H1 (cell line): Measurements from ENCODE around the gene GNAT2.

Experiments
- ASH2L ChIP-seq: fragments of 200-600, 300-600 bp; sonication (generic); IDR thresholded peaks from one replicate; pipeline ENCODE4 v1.7.1; 2017; ENCODE audit warnings: low read length
- BRCA1 ChIP-seq: IDR thresholded peaks from 2 replicates; pipeline ENCODE4 v1.6.1; 2012; ENCODE audit warnings: low read depth, low read length, improper control_type of control experiment
- CHD2 ChIP-seq: IDR thresholded peaks from 2 replicates; pipeline ENCODE4 v1.6.1; 2012; ENCODE audit warnings: low read length, improper control_type of control experiment
- EP300 ChIP-seq, 2 experiments: IDR thresholded peaks; 1 replicate in 1 of 2; 2 replicates in 1 of 2; pipeline ENCODE4 v1.6.1; 2011 to 2012; ENCODE audit warnings: low read depth in 2 of 2, low read length in 2 of 2, mild to moderate bottlenecking in 2 of 2, borderline replicate concordance in 1 of 2, inconsistent platforms in 1 of 2, moderate library complexity in 1 of 2
- EZH2 ChIP-seq: fragments of 200-600 bp; sonication (generic); IDR thresholded peaks from 2 replicates; pipeline ENCODE4 v1.7.1; 2012; ENCODE audit warnings: low read depth, mild to moderate bottlenecking, moderate library complexity, low read length, inconsistent platforms; ENCODE audit not compliant: severe bottlenecking
- NRF1 ChIP-seq: IDR thresholded peaks from 2 replicates; pipeline ENCODE4 v1.6.1; 2011; ENCODE audit warnings: mild to moderate bottlenecking, low read depth, low read length, improper control_type of control experiment
- POLR2A ChIP-seq, 2 experiments: IDR thresholded peaks; 1 replicate in 1 of 2; 2 replicates in 1 of 2; pipeline ENCODE4 v1.6.1; 2011; ENCODE audit warnings: low read depth in 2 of 2, low read length in 2 of 2, mild to moderate bottlenecking in 2 of 2; ENCODE audit errors: control extremely low read depth in 1 of 2
- POLR2AphosphoS5 ChIP-seq: IDR thresholded peaks from 2 replicates; pipeline ENCODE4 v1.6.1; 2011; ENCODE audit warnings: low read depth, low read length
- SIN3A ChIP-seq, 2 experiments: IDR thresholded peaks in 1 of 2; conservative IDR thresholded peaks in 1 of 2; 2 replicates each; pipeline ENCODE4 v1.6.1; 2011 to 2012; ENCODE audit warnings: low read length in 2 of 2, improper control_type of control experiment in 1 of 2, low read depth in 1 of 2, mild to moderate bottlenecking in 1 of 2
- SIX5 ChIP-seq: IDR thresholded peaks from 2 replicates; pipeline ENCODE4 v1.6.1; 2011; ENCODE audit warnings: mild to moderate bottlenecking, low read depth, low read length
- SP1 ChIP-seq: IDR thresholded peaks from 2 replicates; pipeline ENCODE4 v1.6.1; 2011; ENCODE audit warnings: low read depth, low read length
- TAF1 ChIP-seq: IDR thresholded peaks from 2 replicates; pipeline ENCODE4 v1.6.1; 2011; ENCODE audit warnings: mild to moderate bottlenecking, low read depth, low read length
- TF ChIP-seq, protein P1 (sequence below), 3 experiments: IDR thresholded peaks; 1 replicate in 2 of 3; 2 replicates in 1 of 3; pipeline versions ENCODE4 v1.5.1 to v1.6.1; 2011; ENCODE audit warnings: low read length in 3 of 3, mild to moderate bottlenecking in 3 of 3, inconsistent platforms in 2 of 3, low read depth in 1 of 3, moderate library complexity in 1 of 3; ENCODE audit not compliant: insufficient read depth in 1 of 3; ENCODE audit errors: control extremely low read depth in 1 of 3
- TF ChIP-seq, protein P2 (sequence below): IDR thresholded peaks from 2 replicates; pipeline ENCODE4 v1.6.1; 2012; ENCODE audit warnings: inconsistent platforms

DNA sequence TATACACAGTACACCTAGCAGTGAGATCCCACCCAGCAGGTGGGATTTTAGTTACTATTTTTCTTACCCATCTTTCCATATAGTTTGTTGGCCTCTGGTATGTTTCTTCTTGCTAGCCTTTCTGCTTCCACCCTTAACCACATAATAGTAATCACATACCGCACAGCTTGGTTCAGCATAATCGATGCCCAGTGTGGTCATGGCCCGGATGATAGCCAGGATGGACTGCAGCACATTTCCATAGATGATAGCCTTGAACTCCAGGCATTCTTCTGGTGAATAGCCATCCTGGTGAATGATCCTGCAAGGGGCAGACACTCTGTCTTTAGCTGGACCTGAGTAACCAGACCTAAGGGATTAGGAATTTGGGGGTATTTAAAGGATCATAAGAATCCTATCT, 9.5 kb downstream of the GNAT2 start:
- TF ChIP-seq, protein P1, sequence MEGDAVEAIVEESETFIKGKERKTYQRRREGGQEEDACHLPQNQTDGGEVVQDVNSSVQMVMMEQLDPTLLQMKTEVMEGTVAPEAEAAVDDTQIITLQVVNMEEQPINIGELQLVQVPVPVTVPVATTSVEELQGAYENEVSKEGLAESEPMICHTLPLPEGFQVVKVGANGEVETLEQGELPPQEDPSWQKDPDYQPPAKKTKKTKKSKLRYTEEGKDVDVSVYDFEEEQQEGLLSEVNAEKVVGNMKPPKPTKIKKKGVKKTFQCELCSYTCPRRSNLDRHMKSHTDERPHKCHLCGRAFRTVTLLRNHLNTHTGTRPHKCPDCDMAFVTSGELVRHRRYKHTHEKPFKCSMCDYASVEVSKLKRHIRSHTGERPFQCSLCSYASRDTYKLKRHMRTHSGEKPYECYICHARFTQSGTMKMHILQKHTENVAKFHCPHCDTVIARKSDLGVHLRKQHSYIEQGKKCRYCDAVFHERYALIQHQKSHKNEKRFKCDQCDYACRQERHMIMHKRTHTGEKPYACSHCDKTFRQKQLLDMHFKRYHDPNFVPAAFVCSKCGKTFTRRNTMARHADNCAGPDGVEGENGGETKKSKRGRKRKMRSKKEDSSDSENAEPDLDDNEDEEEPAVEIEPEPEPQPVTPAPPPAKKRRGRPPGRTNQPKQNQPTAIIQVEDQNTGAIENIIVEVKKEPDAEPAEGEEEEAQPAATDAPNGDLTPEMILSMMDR (IDR thresholded peaks at IDR 0.05; ENCODE audit: control extremely low read depth in 1 of 3, insufficient read depth in 1 of 3, low read depth in 1 of 3, low read length in 3 of 3), result no peak
- TF ChIP-seq POLR2AphosphoS5 (no peak), NRF1 (no peak), POLR2A (IDR thresholded peaks at IDR 0.05; ENCODE audit: control extremely low read depth in 1 of 2, low read depth in 2 of 2, low read length in 2 of 2) (no peak), SIX5 (no peak), BRCA1 (no peak), EP300 (IDR thresholded peaks at IDR 0.05; ENCODE audit: borderline replicate concordance in 1 of 2, low read depth in 2 of 2, low read length in 2 of 2) (no peak), TAF1 (no peak), EZH2 (no peak), SIN3A (conservative IDR thresholded peaks at IDR 0.05 in 1 of 2, IDR thresholded peaks at IDR 0.05 in 1 of 2; ENCODE audit: low read depth in 1 of 2, low read length in 2 of 2) (no peak), ASH2L (no peak), CHD2 (no peak), SP1 (no peak)
- TF ChIP-seq, protein P2, sequence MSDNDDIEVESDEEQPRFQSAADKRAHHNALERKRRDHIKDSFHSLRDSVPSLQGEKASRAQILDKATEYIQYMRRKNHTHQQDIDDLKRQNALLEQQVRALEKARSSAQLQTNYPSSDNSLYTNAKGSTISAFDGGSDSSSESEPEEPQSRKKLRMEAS, result no peak
